GM18499 (cell line): ENCODE measurements around the gene ANKAR.
"Not testable (repeated sequence)": the region's sequence is repeated elsewhere in the genome, so short reads cannot be mapped to it uniquely, and the experiment has no call there.

ENCODE experiments used
- ATAC-seq: cut with Tn5 transposase; IDR thresholded peaks from one replicate; pipeline ENCODE4 v1.9.1; 2021; ENCODE audit warnings: moderate number of reproducible peaks; ENCODE audit not compliant: insufficient read depth, unreplicated experiment

Gene ANKAR

DNA sequence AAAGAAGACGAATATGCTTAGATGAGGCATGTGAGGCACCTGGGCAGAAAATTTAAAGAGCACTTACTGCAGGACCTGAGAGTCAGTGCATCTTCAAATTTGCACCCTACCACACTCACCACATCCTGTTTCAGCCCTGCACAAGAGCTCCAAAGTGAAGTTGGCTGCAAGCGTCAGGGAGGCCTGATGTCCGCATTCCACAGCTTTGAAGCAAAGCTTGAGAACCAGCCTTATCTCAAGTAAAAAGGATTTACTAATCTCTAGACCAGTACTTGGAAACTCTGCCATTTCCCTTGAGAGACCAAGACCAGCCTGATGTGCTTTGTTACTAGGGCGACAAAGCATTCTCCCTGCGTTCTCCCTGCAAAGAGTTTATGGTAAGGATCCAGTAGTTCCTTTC is 16.6 kb upstream of the ANKAR start:
- peak; percentile 41 for ATAC-seq

DNA sequence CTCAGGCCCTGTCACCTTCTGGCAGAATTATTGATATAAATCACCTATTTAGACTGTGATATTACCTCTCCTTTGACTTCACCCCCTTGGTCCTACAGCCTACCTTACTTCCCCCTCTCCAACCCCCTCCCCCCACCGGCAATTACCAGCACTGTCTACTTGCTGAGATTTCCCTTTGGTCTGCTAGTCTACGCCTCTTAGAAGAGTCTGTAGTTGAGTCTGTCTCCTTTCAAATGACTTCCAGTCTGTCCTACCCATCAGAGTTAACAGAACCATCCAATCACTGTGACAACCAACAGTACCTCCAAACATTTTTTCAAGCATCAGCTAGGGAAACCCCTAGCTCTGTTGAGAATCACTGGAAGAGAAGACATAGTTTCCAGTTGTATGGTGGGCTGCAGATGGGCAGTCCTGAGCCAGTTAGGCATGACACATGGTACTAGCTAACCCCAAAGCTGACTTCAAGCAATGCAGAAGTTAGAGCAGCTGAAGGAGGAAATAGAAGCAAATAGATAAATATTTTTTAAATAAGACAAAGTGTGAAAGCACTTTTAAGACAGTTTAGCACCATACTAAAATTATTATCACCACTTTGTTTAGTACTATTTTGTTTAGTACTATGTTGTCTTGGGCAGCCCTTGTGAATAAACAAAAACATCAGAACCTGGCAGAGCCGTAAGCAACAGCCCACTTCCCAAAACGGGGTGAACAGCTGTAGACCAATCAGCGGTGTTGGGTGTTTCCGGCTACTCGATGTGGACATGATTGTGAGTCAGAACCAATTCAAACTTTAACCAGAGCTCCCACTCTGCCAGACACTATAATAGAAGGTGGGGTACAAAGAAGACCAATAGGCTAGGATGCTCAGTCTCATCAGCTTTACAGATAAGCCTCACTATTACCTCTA is 15.9 kb upstream of the ANKAR start:
- no peak for ATAC-seq

DNA sequence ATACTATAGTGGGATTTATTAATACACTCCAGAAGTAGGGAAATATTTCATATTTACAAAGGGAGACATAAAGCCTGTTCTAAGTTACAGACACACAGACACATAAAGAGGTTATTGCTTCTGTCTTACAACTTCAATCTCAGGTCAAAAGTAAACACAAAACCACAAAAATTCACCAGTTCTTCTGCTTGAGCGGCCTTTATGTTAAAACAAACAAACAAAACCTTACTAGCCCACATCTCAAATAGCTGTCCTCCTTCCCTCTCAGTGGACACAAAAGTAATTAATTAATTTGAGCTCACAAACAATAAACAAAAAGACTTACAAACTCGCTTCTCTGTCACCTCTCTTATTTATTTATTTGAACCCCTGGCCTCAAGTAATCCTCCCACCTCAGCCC is 14.7 kb upstream of the ANKAR start:
- no peak for ATAC-seq

DNA sequence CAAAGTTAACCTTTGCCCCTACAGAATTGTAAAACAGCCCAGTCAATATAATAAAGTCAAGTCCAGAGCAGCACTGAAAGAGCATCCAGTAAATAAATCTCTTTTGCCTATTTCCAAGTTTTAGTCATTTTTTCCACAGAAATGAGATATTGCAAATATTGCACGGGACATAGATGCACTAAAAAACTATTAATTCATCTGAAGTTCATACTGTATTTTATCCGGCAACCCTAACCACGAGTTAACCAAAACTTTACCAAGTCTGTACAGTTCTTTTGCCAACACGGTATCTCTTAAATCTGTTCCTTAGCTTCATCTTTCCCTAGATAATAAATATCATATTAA is 13.7 kb upstream of the ANKAR start:
- no peak for ATAC-seq

DNA sequence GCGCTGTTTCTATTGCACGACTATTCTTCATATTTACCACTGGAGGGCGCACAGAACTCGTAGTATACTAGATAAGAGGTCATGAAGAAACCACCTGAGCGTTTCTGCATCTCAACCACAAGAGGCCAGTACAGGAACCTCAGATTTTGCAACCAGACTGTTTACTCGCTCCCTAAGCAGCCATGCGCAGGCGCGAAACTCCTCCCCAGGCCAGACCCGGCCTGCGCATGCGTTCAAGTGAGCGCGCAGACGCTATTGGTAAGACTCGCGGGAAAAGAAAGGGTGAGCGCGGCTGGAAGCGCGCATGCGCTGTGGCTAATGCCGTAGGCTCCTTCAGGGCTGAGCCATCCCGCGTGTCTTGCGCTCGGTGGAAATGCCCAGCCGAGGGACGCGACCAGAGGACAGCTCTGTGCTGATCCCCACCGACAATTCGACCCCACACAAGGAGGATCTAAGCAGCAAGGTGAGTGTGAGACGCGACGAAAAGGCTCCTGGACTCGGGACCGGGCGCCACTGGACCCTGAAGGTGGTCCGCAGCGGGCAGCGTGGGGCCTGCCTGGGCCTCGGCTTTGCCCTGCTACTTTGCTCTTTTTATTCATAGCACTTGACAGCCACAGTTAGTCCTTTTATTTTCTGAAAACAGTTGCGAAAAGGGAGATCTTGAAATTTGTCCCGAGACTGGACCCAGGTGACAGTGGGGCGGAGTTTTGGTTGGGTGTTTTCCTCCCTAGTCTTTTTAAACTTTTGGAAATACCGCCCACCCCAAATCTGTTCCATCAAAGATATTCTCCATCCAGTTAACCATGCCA is 13.1 kb upstream of the ANKAR start, which contains the start of gene ASNSD1:
Gene ASNSD1 (plus strand): TSS at position 312 of the 809 bp plus-strand sequence. CDS start 4,674 bp downstream, outside the sequence.
- peak; percentile 94 for ATAC-seq

DNA sequence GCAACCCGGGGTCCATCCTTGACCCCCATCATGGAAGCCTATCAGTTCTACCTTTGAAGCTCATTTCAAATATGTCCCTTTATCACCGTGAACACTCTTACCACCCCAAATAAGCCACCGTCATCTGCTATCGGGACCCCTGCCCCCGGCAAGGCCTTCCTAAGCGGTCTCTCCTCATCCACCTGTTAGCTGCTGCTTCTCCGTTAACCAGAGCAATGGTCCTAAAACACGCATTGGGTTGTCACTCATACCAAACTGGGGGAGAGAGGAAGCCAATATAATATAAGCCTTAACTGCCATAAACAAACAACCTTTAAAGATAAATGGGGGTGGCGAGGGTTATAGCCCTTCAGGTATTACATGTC is 12.5 kb upstream of the ANKAR start:
- ATAC-seq: no peak

DNA sequence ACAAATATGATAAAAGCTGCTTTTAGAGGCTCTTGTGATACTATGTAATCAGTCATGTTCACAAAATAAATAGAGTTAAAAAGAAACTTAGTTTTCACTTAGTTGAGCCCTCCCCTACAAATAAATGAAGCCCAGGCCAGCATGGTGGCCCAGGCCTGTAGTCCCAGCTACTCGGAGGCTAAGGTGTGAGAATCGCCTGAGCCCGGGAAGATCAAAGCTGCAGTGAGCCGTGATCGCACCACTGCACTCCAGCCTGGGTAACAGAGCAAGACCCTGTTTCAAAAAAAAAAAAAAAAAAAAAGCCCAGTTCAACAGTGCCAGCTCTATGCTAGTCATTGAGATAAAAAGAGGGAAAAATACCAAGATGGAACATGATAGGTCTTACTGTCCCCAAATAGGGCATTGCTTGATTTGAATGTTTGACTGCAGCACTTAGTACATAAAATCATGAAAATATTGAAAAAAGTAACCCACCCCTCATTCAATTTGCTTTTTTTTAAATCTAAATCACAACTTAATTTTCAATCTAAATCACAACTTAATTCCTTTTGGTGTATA is 11.7 kb upstream of the ANKAR start:
- no peak for ATAC-seq

DNA sequence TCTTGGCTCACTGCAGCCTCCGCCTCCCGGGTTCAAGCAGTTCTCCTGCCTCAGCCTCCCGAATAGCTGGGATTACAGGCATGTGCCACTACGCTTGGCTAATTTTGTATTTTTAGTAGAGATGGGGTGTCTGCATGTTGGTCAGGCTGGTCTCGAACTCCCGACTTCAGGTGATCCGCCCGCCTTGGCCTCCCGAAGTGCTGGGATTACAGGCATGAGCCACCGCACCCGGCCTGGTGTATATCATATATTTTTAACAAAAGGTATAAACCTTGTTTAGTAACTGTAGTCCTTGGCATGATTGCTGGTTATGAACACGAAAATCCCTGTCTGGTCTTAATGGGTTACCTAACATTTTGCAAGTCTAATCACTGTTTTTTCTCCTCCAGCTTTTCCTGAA is 11.2 kb upstream of the ANKAR start:
- ATAC-seq: not testable (repeated sequence)

DNA sequence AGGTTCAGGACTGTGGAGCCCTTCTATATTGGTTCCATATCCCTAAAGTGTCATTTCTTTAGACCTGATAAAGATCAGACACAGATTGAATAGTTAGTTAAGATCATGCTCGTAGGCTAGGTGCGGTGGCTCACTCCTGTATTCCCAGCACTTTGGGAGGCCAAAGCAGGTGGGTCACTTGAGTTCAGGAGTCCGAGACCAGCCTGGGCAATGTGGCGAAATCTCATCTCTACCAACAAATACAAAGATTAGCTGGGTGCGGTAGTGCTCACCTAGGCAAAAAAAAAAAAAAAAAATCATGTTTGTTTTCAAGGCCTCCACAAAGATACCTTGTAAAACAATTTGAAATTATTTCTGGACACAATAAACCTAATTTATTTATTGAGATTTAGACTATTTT is 4.6 kb upstream of the ANKAR start:
- ATAC-seq: no peak

DNA sequence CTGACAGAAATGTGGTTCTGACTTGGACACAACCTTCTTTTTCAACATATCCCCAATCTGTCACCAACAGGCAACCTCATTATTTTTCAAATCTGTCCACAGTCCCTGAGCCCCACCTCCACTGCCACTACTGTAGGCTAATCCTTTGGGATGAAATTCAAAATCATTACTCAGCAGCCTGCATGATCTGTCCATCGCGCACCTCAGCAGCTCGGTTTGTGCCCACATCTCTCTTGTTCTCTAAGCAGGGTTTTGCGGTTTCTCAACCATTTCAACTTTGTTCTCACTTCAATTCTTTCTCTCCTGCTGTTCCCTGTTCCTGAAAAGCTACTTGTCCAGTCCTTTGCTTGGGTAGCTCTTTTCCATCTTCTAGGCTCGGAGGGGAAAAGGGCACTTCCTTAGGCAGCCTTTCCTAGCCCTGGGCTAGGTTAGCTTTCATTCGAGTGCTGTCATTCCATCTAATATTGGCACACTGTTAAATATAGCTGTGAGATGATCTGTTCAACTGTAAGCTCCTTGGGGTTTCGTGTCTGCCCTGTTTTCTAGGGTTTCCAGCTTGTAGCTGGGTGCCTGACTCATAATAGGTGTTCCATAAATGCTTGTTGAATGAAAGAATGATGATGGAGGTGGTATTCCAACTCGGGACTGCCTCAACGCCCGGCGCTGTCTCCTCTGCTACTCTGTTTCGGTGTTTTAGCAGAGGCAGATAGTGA is 653 bp upstream of the ANKAR start:
- peak; percentile 36 for ATAC-seq

DNA sequence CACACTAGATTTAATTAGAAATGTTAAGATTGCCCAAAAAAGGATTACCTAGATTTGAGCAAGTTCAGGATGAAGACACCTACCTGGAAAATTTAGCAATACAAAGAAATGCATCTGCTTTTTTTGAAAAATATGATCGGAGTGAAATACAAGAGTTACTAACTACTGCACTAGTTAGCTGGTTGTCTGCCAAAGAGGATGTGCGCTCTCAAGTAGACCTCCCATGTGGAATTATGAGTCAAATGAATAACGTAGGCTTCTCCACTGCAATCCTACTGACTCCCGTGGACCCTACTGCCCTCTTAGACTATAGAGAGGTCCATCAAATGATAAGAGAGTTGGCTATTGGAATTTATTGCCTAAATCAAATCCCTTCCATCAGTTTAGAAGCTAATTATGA is 2.0 kb downstream of the ANKAR start:
- ATAC-seq: no peak

DNA sequence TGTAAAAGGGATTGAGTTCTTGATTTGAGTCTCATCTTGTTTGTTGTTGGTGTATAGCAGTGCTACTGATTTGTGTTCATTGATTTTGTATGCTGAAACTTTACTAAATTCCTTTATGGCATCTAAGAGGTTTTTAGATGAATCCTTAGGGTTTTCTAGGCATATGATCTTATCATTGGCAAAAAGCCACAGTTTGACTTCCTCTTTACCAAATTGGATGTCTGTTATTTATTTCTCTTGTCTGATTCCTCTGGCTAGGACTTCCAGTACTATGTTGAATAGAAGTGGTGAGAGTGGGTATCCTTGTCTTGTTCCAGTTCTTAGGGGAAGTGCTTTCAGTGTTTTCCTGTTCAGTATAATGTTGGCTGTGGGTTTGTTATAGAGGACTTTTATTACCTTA is 4.8 kb downstream of the ANKAR start:
- no peak for ATAC-seq

DNA sequence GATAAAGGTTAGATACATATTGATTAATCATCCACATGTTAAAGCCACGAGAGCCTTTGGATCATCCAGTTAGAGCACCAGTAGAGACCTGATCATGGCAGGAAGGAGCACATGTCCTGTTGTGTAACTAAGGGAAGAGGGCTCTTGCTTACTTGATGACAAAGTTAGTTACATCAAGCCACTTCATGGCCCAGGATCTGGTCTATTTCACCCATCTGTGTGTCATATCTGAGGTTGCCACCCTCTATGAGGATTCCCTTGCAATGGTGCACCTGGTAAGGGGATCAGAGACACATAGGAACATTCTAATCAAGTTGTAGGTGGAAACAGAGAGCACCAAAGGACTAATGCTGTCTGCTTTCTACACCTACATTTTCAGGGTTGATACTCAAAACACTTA is 6.7 kb downstream of the ANKAR start:
- ATAC-seq: no peak

DNA sequence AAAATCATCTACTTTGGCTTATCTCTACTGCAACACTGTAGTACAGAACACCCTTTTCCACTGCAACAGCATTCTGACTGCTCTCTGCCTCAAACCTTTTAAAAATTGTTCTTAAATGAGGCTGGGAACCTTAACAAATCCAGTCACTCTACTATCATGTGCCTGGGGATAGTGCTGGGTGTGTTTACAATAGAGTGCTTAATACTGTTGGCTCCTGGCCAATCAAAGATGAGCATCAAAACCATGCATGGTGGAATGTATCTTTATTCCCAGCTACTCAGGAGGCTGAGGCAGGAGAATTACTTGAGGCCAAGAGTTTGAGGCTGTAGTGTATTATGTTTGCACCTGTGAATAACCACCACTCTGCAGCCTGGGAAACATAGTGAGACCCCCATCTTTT is 7.4 kb downstream of the ANKAR start:
- ATAC-seq: no peak

DNA sequence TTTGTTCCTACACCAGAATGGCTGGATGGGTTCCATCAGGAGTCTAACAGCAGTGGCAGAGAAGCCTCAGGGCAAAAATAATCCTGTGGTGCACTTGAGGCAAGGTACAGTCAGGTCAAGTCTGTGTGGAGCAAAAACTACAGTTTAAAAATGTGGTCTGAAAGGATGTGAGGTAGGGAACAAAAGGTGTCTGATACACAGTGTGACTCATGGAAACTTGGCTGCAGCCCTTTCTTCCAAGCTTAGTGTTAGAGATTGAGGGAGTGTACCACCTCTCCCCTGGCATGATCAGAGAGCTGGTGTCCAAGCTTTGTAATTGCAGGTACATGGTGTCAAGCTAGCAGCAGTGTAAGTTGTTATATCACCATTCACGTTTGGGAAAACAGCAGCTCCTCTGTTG is 8.9 kb downstream of the ANKAR start:
- no peak for ATAC-seq

DNA sequence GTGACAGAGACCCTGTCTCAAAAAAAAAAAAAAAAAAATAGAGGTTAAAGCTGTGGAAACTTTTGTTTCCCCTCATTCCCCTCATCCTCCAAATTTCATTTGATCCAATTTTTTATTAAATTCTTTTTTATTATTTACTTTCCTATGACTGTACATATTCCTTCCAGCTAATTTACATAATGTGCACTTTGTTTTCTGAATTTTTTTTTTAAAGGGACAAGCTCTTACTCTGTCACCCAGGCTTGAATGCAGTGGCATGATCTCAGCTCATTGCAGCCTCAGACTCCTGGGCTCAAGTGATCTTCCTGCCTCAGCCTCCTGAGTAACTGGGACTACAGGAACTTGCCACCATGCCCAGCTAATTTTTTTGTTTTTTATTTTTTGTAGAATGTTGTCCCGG is 10.3 kb downstream of the ANKAR start:
- no peak for ATAC-seq

DNA sequence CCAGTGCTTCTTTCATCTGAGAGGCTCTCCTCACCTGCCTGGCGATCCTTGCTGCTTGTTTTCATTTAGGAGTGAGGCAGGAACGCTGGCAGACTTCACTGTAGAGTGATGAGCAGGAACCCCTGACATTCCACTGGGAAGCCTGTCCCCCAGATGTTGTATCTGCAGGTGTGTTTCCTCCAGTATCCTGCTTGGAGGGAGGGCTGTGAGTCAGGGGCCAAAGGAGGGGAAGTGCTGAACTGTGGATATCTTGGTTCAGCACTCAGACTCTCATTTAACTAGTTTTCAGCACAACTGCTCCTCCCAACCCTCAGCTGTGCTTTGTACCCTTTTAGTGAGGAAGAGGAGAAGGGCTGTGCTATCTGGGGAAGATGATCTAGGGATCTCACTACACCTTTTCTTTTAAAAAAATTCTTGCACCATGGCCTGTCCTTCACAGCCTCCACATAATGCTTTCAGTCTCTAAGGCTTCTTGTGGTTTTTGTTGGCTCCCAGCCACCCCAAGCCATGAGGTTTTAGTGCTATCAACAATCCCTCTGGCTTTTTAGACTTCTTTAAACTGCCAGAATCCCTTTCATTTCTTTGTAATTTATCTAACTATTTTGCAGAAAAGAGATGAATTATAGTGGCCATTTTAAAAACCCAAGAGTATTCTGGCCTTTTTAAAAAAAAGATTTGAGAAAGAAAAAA is 11.2 kb downstream of the ANKAR start:
- ATAC-seq: no peak

DNA sequence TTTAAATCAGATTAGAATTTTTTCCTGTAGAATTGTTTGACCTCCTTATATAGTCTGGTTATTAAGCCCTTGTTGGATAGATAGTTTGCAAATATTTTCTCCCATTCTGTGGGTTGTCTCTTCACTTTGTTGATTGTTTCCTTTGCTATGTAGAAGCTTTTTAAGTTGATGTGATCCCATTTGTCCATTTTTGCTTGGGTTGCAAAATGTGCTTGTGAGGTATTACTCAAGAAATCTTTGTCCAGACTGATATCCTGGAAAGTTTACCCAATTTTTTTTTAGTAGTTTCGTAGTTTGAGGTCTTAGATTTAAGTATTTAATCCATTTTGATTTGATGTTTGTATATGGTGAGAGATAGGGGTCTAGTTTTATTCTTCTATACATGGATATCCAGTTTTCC is 13.3 kb downstream of the ANKAR start:
- ATAC-seq: not testable (repeated sequence)

DNA sequence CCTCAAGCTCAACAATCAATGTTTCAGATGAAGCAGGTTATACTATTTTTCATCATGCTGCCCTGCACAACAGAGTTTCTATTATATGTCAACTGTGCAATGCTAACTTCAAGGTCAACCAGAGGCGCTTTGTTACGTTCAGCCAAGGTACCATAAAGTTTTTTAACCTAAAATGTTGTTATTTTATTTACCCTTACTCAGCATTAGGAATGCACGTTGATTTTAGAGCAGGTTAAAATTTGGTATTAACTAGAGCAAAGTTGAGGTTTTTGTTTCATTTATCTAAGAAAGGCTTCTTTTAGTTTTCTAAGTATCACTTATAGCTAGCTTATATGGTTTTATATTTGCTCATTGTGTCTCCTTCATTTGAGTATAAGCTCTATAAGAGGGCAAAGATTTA is 21.8 kb downstream of the ANKAR start:
- ATAC-seq: no peak
